ENCODE data around the gene RB1. TPM values are rescaled to one million over a fixed set of nuclear protein-coding genes. Genes with fewer than 3 reads are reported as not detected.
A peak's percentile ranks its signal among the peaks of the same experiment; 100 is the strongest.

RB1 gene
- total RNA-seq, 1 donor from 2014 or later: 12.4 TPM

DNA sequence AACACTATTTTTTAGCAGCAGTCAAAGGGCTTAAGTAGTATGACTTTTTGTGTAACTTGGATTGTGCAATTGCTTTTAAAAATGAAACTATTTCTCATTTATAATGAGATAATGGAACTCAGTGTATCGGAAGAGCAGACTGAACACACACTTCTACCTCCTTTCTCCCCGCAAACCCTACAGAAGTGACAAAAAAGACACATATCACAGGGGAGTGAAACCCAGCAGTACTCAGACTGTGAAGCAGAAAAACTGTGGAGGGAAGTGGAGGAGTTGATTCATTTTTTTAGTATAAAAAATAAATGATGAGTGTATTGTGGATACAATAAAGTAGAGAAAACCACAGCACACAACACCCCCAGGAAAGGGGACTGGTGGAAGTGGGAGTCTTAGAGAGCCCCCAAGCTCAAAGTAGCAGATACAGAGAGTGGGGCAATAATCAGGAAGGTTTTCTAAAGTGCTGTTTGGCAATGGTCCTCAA, 99.6 kb downstream of the RB1 start:
- no peak overlapping the region for H3K4me3 ChIP-seq (ENCODE audit: low read depth, low read length)
- no peaks in the 10 kb centered on the region for H3K27me3 ChIP-seq (ENCODE audit: control insufficient read depth, insufficient read depth, low read length)
- DNase-seq (ENCODE audit: low read depth) (no peak), FAIRE-seq (no peak)
- no peaks in the 10 kb centered on the region for H3K36me3 ChIP-seq (ENCODE audit: control insufficient read depth, insufficient read depth, low read length)
- TF ChIP-seq, protein P1, sequence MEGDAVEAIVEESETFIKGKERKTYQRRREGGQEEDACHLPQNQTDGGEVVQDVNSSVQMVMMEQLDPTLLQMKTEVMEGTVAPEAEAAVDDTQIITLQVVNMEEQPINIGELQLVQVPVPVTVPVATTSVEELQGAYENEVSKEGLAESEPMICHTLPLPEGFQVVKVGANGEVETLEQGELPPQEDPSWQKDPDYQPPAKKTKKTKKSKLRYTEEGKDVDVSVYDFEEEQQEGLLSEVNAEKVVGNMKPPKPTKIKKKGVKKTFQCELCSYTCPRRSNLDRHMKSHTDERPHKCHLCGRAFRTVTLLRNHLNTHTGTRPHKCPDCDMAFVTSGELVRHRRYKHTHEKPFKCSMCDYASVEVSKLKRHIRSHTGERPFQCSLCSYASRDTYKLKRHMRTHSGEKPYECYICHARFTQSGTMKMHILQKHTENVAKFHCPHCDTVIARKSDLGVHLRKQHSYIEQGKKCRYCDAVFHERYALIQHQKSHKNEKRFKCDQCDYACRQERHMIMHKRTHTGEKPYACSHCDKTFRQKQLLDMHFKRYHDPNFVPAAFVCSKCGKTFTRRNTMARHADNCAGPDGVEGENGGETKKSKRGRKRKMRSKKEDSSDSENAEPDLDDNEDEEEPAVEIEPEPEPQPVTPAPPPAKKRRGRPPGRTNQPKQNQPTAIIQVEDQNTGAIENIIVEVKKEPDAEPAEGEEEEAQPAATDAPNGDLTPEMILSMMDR (IDR thresholded peaks at IDR 0.05; ENCODE audit: insufficient read depth, low read length, severe bottlenecking): no peak

DNA sequence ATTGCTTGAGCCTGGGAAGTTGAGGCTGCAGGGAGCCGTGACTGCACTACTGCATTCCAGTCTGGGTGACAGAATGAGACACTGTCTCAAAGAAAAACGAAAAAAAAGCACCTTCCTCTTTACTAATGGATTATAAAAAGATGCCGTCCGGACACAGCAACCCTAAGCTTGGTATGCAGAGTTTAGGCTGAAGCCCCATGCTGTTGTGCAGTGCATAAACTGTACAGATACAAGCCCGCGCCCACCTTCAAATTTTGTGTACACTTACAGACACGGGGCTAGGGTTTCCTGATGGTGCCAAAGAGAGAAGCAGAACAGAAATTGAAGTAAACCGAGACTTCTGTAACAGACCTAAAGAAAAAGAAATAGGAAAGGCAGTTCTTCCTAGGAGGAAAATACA, 100.4 kb downstream of the RB1 start:
- TF ChIP-seq, protein P1 (IDR thresholded peaks at IDR 0.05; ENCODE audit: insufficient read depth, low read length, severe bottlenecking): no peak
- no peaks in the 10 kb centered on the region for H3K27me3 ChIP-seq (ENCODE audit: control insufficient read depth, insufficient read depth, low read length)
- no peaks in the 10 kb centered on the region for H3K36me3 ChIP-seq (ENCODE audit: control insufficient read depth, insufficient read depth, low read length)
- DNase-seq (ENCODE audit: low read depth): no peak
- no peak for FAIRE-seq
- H3K4me3 ChIP-seq (ENCODE audit: low read depth, low read length): no peak overlapping the region

DNA sequence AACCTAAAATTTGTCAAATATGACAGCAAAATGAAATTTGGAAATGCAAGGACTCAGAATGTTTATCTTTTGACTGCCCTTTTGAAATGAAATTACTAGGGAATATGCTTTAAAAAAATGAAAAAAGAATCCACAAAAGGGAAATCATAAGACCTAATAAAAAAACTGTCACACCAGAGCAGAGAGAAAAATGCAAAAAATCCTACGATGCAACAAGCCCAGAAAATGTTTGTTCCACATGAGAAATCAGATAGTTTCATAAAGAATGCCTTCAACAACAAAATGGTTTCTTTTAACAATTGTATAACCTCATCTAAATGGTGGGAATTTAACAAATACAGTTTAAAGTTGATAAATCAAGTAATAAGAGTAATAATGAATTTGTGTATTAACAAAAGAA, 101.4 kb downstream of the RB1 start:
- FAIRE-seq: no peak
- Histone ChIP-seq H3K36me3 (ENCODE audit: control insufficient read depth, insufficient read depth, low read length) (no peaks in the 10 kb centered on the region), H3K27me3 (ENCODE audit: control insufficient read depth, insufficient read depth, low read length) (no peaks in the 10 kb centered on the region), H3K4me3 (ENCODE audit: low read depth, low read length) (no peak overlapping the region)
- TF ChIP-seq, protein P1 (IDR thresholded peaks at IDR 0.05; ENCODE audit: insufficient read depth, low read length, severe bottlenecking): no peak
- no peak for DNase-seq (ENCODE audit: low read depth)

DNA sequence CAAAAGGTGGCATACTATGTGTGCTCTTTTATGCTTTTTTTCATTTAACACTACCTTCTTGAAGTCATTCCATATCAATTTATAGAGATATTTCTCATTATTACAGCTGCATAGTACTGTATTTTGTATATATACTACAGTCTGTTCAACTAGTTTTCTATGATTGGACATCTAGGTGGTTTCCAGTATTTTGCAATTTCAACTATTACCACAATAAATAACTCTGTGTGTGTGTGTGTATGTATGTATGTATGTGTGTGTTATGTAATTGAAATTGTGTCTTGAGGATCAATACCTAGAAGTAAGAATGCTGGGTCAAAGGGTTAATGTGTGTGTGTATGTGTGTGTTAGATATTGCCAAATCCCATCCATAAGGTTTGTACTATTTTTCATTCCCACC, 102.3 kb downstream of the RB1 start:
- Histone ChIP-seq H3K27me3 (ENCODE audit: control insufficient read depth, insufficient read depth, low read length) (no peaks in the 10 kb centered on the region), H3K4me3 (ENCODE audit: low read depth, low read length) (no peak overlapping the region), H3K36me3 (ENCODE audit: control insufficient read depth, insufficient read depth, low read length) (no peaks in the 10 kb centered on the region)
- TF ChIP-seq, protein P1 (IDR thresholded peaks at IDR 0.05; ENCODE audit: insufficient read depth, low read length, severe bottlenecking): no peak
- FAIRE-seq: no peak
- DNase-seq (ENCODE audit: low read depth): no peak

DNA sequence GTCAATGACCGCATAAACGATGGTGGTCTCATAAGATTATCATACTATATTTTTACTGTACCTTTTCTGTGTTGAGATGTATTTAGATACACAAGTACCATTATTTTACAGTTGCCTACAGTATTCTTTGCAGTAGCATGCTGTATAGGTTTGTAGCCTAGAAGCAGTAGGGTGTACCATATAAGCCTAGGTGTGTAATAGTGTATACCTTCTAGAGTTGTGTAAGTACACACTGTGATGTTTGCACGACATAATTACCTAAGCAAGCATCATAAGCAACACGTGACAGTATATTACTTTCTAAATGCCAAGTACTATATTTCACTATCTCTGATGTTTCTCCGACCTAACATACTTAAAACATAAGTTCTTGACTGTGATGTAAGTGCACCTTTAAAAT, 106.6 kb downstream of the RB1 start:
- H3K36me3 ChIP-seq (ENCODE audit: control insufficient read depth, insufficient read depth, low read length): no peaks in the 10 kb centered on the region
- DNase-seq (ENCODE audit: low read depth): peak; percentile 53
- TF ChIP-seq, protein P1 (IDR thresholded peaks at IDR 0.05; ENCODE audit: insufficient read depth, low read length, severe bottlenecking): no peak
- FAIRE-seq: no peak
- no peaks in the 10 kb centered on the region for H3K27me3 ChIP-seq (ENCODE audit: control insufficient read depth, insufficient read depth, low read length)
- peak overlapping the region; percentile 66 for H3K4me3 ChIP-seq (ENCODE audit: low read depth, low read length)

DNA sequence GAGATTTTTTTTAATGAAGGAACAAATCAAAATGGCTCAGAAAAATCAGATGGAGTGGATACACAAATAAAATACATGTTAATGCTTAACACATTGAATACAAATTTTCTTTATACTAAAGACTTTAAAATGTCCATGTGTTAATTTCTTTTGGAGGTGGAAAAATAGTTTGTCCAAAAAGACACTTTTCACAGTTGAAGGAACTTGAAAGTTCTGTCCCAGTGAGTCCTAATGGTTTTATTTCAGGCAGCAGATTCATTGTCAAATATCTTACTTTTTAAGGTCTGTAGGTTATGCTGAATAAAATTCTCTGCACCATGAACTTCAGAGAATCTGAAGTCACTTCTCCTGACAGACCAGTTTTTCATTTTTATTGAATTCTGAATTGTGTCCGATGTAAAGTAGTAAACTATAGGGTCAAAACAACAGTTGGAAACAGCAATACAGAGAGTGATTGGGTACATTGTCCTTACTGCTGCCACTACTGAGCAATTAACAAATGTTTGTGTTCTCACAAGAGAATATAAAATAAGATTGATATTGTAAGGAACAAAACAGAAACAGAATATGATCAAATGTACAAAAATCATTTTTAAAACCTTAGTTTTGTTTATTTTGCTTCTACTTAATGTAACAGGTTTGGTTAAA, 107.7 kb downstream of the RB1 start:
- TF ChIP-seq, protein P1 (IDR thresholded peaks at IDR 0.05; ENCODE audit: insufficient read depth, low read length, severe bottlenecking): no peak
- Histone ChIP-seq H3K27me3 (ENCODE audit: control insufficient read depth, insufficient read depth, low read length) (no peaks in the 10 kb centered on the region), H3K36me3 (ENCODE audit: control insufficient read depth, insufficient read depth, low read length) (no peaks in the 10 kb centered on the region), H3K4me3 (ENCODE audit: low read depth, low read length) (peak overlapping the region; percentile 66)
- DNase-seq (ENCODE audit: low read depth): peak; percentile 32
- no peak for FAIRE-seq
